Measurements from ENCODE around the gene PRR19.

DNA sequence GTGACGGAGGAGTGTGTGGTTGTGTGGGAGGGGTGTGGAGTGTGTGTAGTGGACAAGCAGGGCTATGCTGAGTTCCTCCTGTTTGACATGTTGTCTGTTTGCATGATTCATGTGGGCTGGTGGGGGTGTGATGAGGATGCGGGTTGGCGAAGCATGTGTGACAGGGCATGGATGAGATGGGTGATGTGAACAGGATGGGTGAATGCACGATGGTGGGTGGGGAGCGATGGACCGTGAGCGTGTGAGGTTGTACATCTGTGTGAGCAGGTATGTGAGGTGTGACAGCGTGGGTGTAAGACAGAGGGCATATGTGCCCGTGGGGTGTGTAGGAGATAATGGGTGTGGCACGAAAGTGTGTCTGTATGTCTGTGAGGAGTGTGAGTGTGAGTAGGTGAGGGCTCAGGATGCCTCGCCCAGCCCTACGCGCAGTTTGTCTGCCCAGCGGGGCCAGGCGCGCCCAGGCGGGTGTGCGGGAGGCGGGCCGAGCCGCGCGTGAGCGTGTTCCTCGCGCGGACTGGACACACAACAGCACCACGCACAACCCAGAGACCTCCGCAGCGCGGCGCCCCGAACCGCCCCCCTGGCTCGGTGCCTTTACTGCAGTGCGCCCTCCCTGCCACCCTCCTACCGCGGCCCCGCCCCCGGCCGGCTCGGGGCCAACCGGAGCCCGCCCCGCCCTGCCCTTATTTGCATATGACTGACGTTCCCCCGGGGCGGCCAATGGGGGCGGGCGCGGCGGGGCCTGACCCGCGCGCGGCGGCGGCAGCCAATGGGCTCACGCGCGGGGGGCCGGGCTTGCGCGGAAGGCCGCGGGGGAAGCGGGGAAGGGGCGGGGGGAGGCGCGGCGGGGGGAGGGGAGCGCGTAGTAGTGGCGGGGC lies 18.5 kb upstream of the PRR19 start:
- TF ChIP-seq POLR2A (IDR thresholded peaks at IDR 0.05; ENCODE audit: low read depth, low read length) (no peak), POLR2AphosphoS5 (IDR thresholded peaks at IDR 0.05; ENCODE audit: low read depth, low read length) (0 out of 2 replicates have a peak, but pooled peaks have one; percentile 19), TAF1 (IDR thresholded peaks at IDR 0.05; ENCODE audit: borderline replicate concordance, low read depth, low read length) (no peak)

All from GM12892 (cell line).